ENCODE measurements around the gene GNA12.

DNA sequence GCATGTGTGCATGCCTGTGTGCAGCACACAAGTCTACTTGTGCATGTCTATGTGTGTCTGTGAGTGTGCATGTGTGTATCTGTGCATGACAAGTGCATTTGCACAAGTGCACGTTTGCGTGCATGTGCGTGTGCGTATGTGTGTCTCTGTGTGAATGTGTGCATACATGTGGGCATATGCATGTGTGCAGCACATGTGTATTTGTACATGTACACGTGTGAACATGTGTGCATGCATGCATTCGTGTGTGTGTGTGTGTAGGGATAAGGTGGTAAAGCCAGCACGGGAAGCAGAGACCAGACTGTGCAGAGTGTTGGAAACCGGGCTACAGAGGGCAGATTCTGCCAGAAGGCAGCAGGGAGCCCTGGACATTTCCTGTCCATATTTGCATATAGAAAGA is 35.9 kb upstream of the GNA12 start:
- TF ChIP-seq GATA3 (IDR thresholded peaks at IDR 0.05; ENCODE audit: low read depth, low read length), result no peak
- no peak for TF ChIP-seq GATA2 (IDR thresholded peaks at IDR 0.05; ENCODE audit: low read depth, low read length)

All from SH-SY5Y (cell line).